SK-N-MC (cell line): ENCODE measurements around the gene FSCN2.

ENCODE experiments used
- DNase-seq: peaks from one replicate; pipeline ENCODE4 v3.0.0-alpha.2; 2011; ENCODE audit warnings: low read depth, low spot score
- H3K27ac ChIP-seq: fragments of 200-600 bp; sonication (generic); 2 replicates; pipeline ENCODE4 v1.5.1; 2016; ENCODE audit warnings: mixed run types
- H3K36me3 ChIP-seq: fragments of 200-600 bp; sonication (generic); 2 replicates; pipeline ENCODE4 v1.6.1; 2017; ENCODE audit warnings: antibody characterized with exemption, low read length, mixed read lengths; ENCODE audit not compliant: insufficient read depth
- H3K4me3 ChIP-seq: fragments of 200-600 bp; sonication (generic); 2 replicates; pipeline ENCODE4 v1.5.1; 2016
- H3K9ac ChIP-seq: fragments of 200-600 bp; sonication (generic); 2 replicates; pipeline ENCODE4 v1.8.0; 2017; ENCODE audit warnings: mixed run types, mixed read lengths; ENCODE audit not compliant: insufficient read length
- H3K9me3 ChIP-seq: fragments of 200-600 bp; sonication (generic); 2 replicates; pipeline ENCODE4 v1.6.1; 2017; ENCODE audit warnings: low read depth, mild to moderate bottlenecking, antibody characterized with exemption, low read length, moderate library complexity, mixed read lengths
- EZH2 ChIP-seq: fragments of 200-600 bp; sonication (generic); IDR thresholded peaks from one replicate; pipeline ENCODE4 v1.6.1; 2017; ENCODE audit warnings: antibody characterized with exemption
- FOXP2 ChIP-seq: optimal IDR thresholded peaks from 2 replicates; pipeline ENCODE3; 2011; ENCODE audit warnings: mild to moderate bottlenecking, moderate library complexity; ENCODE audit not compliant: insufficient read depth; ENCODE audit errors: extremely low read length, control extremely low read depth
- POLR2AphosphoS5 ChIP-seq: IDR thresholded peaks from 2 replicates; pipeline ENCODE4 v1.6.1; 2012; ENCODE audit warnings: mild to moderate bottlenecking, low read depth, low read length, borderline replicate concordance

The FSCN2 gene

DNA sequence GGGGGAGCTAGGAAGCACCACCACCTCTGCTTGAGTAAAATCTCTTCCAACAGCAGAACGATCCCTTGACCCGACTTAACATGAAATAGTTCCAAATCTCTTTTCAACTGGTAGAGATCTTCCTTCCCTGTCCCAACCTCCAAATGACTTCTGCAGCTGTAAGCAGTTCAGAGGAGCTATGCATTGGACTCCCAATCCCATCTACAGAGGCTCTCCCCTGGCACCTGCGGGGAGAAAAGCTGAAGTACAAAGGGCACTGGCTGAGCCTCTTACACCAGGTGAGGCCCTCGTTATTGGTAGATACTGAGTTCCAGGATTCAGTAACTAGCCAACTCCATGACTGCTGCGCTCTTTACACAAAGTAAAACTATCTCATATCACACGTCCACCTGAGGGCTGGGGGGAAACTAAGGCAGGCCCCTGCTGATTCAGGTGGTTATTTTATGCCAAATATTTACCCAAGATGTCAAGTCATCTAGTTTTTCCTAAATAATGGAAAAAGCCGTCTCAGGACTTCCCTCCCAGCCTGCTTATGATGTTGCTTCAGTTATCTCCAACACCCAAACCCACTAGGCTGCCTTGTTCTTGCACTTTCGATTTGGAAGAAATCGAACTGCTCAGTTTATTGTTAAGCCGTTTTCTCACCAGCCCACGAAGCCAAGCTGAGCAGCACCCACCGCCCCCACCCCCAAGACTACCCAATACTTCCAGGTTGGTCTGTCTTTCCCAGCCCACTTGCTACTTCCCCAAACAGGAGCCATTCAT, 18.8 kb upstream of the FSCN2 start:
- TF ChIP-seq FOXP2 = no peak
- no peak for TF ChIP-seq EZH2
- no peak; the same call in 1 of the 2 replicates for TF ChIP-seq POLR2AphosphoS5
- Histone ChIP-seq H3K36me3 (peaks cover 37% of the 10 kb centered on the region), H3K9me3 (no peaks in the 10 kb centered on the region), H3K27ac (peak overlapping the region; percentile 3; the same call in 1 of the 2 replicates), H3K4me3 (peak overlapping the region; percentile 92), H3K9ac (peak overlapping the region; percentile 98)
- DNase-seq = no peak

DNA sequence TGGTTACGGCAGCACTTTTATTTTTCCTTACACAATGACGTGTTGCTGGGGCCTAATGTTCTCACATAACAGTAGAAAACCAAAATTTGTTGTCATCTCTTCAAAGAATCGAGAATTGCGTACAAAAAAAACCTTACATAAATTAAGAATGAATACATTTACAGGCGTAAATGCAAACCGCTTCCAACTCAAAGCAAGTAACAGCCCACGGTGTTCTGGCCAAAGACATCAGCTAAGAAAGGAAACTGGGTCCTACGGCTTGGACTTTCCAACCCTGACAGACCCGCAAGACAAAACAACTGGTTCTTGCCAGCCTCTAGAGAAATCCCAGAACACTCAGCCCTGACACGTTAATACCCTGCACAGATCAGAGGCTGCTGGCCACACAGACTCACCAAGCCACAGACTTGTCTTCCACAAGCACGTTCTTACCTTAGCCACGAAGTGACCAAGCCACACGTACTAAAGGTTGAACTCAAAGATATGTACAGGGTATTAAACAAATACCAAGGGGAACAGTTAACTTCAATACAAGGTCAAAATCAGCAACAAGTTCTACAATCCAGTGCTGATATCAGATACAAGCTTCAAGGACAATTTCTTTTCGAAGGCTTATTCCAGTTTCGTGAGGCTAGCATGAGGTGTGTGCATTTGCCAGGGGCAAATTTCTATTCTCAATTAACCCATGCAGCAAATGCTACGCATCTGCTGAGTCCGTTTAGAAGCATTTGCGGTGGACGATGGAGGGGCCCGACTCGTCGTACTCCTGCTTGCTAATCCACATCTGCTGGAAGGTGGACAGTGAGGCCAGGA, 18.0 kb upstream of the FSCN2 start:
- peak overlapping the region; percentile 98 for H3K9ac ChIP-seq
- peaks cover 37% of the 10 kb centered on the region for H3K36me3 ChIP-seq
- H3K4me3 ChIP-seq = peak overlapping the region; percentile 92
- no peak for TF ChIP-seq EZH2
- TF ChIP-seq POLR2AphosphoS5 = no peak
- TF ChIP-seq FOXP2 = no peak
- DNase-seq = no peak
- no peaks in the 10 kb centered on the region for H3K9me3 ChIP-seq
- H3K27ac ChIP-seq = peak overlapping the region; percentile 3

DNA sequence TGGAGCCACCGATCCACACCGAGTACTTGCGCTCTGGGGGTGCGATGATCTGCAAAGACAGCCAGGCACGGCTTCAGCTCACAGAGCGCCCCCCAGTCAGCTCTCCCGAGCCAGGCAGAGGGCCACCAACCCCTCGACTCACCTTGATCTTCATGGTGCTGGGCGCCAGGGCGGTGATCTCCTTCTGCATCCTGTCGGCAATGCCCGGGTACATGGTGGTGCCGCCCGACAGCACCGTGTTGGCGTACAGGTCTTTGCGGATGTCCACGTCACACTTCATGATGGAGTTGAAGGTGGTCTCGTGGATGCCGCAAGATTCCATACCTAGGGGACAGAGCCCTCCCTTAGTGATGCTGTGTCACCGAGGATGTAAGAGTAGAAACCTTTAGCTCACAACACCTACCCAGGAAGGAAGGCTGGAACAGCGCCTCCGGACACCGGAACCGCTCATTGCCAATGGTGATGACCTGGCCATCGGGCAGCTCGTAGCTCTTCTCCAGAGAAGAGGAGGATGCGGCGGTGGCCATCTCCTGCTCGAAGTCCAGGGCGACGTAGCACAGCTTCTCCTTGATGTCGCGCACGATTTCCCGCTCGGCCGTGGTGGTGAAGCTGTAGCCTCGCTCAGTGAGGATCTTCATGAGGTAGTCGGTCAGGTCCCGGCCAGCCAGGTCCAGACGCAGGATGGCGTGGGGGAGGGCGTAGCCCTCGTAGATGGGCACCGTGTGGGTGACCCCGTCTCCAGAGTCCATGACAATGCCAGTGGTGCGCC, 17.2 kb upstream of the FSCN2 start:
- TF ChIP-seq FOXP2 = no peak
- TF ChIP-seq POLR2AphosphoS5 = no peak; the same call in 1 of the 2 replicates
- TF ChIP-seq EZH2 = no peak
- DNase-seq = no peak
- H3K27ac ChIP-seq = peak overlapping the region; percentile 0; the same call in 1 of the 2 replicates

DNA sequence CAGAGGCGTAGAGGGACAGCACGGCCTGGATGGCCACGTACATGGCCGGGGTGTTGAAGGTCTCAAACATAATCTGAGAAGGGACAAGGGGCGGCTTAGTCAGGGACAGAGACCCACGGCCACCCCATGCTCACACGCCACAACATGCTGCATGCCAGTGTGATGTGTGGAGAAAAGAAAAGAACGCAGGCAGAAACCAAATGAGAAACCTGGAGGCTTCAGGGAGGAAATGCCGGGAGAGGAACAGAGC, 16.7 kb upstream of the FSCN2 start:
- Histone ChIP-seq H3K27ac (0 out of 2 replicates have a peak overlapping the region, but pooled peaks have one; percentile 0), H3K9ac (peak overlapping the region; percentile 98), H3K4me3 (peak overlapping the region; percentile 92), H3K36me3 (peaks cover 37% of the 10 kb centered on the region), H3K9me3 (no peaks in the 10 kb centered on the region)
- DNase-seq = no peak
- TF ChIP-seq FOXP2 = no peak
- TF ChIP-seq EZH2 = no peak
- no peak for TF ChIP-seq POLR2AphosphoS5

More for the DNA sequence above, 17.2 kb upstream of the FSCN2 start:
- Histone ChIP-seq H3K36me3 (peaks cover 37% of the 10 kb centered on the region), H3K9ac (peak overlapping the region; percentile 98), H3K9me3 (no peaks in the 10 kb centered on the region), H3K4me3 (peak overlapping the region; percentile 92)

DNA sequence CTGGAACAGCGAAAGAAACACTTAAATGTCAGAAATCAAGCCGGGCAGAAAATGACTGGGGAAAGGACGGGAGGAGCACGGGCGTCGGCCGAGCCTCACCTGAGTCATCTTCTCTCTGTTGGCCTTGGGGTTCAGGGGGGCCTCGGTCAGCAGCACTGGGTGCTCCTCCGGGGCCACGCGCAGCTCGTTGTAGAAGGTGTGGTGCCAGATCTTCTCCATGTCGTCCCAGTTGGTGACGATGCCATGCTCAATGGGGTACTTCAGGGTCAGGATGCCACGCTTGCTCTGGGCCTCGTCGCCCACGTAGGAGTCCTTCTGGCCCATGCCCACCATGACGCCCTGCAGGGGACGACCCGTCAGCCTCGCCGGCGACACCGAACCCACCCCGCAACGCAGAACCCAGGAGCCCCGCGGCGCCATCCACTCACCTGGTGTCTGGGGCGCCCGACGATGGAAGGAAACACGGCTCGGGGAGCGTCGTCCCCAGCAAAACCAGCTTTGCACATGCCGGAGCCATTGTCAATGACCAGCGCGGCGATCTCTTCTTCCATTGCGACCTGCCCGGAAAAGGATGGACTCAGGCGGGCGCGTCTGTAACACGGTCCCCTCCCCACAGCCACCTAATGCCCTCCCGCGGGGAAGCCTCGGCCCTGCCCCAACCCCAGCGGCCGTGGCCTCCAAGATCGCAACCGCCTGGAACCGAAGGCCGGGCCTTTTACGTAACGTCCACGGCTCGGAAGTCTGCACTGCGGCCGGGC, 16.2 kb upstream of the FSCN2 start:
- H3K36me3 ChIP-seq = peaks cover 37% of the 10 kb centered on the region
- H3K27ac ChIP-seq = peak overlapping the region; percentile 89
- H3K9ac ChIP-seq = peak overlapping the region; percentile 98
- no peaks in the 10 kb centered on the region for H3K9me3 ChIP-seq
- H3K4me3 ChIP-seq = peak overlapping the region; percentile 92
- no peak for DNase-seq
- TF ChIP-seq FOXP2 (no peak), POLR2AphosphoS5 (peak; percentile 30; the same call in 1 of the 2 replicates)

DNA sequence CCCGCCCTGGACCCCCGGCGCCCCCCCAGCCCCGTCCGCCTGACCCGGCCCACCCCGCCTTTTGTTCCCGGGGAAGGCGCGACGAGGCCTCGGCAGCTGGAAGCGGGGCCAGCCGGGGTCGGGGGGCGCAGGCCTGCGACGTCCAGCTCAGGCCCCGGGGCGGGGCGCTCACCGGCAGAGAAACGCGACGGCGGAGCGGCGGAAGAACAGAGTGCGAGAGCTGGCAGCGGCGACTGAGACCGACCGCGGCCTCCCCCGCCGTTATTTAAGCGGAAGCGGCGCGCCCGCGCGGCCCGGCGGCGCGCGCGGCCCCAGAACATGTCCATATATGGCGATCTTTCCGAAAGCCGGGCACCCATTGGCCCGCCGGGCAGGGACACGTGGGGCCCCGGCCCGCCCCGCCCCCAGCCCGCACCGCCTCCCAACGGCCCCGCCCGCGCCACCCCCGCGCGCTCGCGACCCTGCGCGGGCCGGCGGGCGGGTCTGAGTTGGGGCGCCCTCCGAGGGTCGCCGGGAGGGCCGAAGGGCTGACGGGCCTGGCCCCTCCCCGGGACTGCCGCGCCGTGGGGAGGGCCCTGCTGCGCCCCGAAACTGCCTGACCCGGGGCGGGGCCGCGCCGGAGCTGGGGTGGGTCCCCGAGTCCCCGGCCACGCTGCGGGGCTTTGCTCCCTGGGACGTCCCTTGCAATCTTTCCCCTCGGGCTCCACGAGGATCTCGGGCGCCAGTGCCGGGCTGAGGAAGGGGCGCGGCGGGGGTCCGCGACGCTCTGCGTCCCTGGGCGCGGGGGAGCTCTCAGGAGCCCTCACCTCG, 15.4 kb upstream of the FSCN2 start, which contains the start of gene ACTG1:
Gene ACTG1 (minus strand): TSS at position 238 of the 810 bp plus-strand sequence. CDS start 445 bp downstream, outside the sequence.
- Histone ChIP-seq H3K36me3 (peaks cover 37% of the 10 kb centered on the region), H3K4me3 (peak within 1 kb of the TSS; percentile 92), H3K9me3 (no peaks in the 10 kb centered on the region), H3K9ac (peak within 1 kb of the TSS; percentile 98), H3K27ac (peak within 1 kb of the TSS; percentile 92)
- DNase-seq = no peak
- TF ChIP-seq FOXP2 (no peak), EZH2 (no peak), POLR2AphosphoS5 (peak; percentile 97)

DNA sequence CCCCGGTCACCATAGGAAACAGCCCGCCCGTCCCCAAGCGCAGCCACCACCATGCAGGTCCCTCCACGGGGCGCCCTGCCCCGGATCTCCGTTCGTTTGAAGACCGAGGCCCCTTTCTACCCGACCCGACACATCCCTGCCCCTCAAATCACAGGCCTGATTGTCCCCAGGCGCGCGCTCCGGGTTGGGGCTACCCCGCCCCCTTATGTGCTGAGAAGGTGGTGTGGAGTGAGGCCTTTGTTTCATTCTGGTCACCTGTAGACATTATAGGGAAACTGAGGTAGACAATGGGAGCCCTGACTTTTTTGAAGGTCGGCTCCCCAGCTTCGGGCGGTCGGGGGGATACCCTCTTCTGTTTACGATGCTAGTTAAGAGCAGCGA, 14.8 kb upstream of the FSCN2 start:
- TF ChIP-seq EZH2 (no peak), POLR2AphosphoS5 (no peak)
- Histone ChIP-seq H3K9ac (peak overlapping the region; percentile 77), H3K36me3 (peaks cover 37% of the 10 kb centered on the region), H3K4me3 (peak overlapping the region; percentile 61), H3K27ac (peak overlapping the region; percentile 92), H3K9me3 (no peaks in the 10 kb centered on the region)
- DNase-seq = no peak
